Type B pancreatic cell (in vitro differentiated cells): ENCODE measurements around the gene KIAA1755. TPM values are rescaled to one million over a fixed set of nuclear protein-coding genes. Genes with fewer than 3 reads are reported as not detected.

Experiments
- DNase-seq: peaks from one replicate; pipeline ENCODE4 v3.0.0; 2021; ENCODE audit warnings: mixed read lengths; ENCODE audit not compliant: unreplicated experiment; ENCODE audit errors: extremely low spot score
- H3K27ac Mint-ChIP-seq: 2 replicates; pipeline ENCODE4 v1.8.0; 2021; ENCODE audit warnings: mild to moderate bottlenecking, mixed read lengths
- H3K27me3 Mint-ChIP-seq: 2 replicates; pipeline ENCODE4 v1.8.0; 2021; ENCODE audit warnings: mixed read lengths
- H3K36me3 Mint-ChIP-seq: 2 replicates; pipeline ENCODE4 v1.8.0; 2021; ENCODE audit warnings: mixed read lengths
- H3K4me1 Mint-ChIP-seq: one replicate; pipeline ENCODE4 v1.8.0; 2021; ENCODE audit warnings: mixed read lengths; ENCODE audit not compliant: unreplicated experiment
- H3K4me3 Mint-ChIP-seq: 2 replicates; pipeline ENCODE4 v1.8.0; 2021; ENCODE audit warnings: mild to moderate bottlenecking, mixed read lengths
- H3K9me3 Mint-ChIP-seq: 2 replicates; pipeline ENCODE4 v1.8.0; 2021; ENCODE audit warnings: mixed read lengths
- total RNA-seq: library from RNA; stranded (reverse); gene quantifications from 2 replicates; pipeline ENCODE4 v1.2.1, GENCODE V29; 2021; ENCODE audit warnings: low replicate concordance
- TF ChIP-seq, protein P1 (sequence below): fragments of 200-600 bp; sonication (generic); conservative IDR thresholded peaks from 2 replicates; pipeline ENCODE4 v1.5.0; 2021; ENCODE audit warnings: antibody characterized with exemption, mild to moderate bottlenecking

KIAA1755 gene
- total RNA-seq, 1 donor from 2014 or later = 4.7 TPM

DNA sequence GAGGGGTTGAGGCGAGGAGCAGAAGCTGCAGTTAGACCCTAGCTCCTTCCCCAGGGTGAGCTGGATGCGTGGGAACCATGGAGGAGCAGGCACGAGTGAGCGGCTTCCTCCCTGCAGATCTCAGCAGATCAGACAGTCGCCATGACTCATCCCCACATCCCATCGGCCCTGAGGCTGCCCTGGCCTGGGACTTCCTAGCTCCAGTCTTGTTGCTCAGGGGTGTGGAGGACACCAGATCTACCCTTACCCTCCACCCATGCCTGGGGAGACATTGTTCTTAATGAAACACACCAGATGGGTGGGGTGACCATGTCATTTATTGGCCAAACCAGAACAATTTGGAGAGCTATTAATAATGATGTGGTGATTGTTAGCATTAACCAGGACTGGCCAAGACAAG is 59.2 kb downstream of the KIAA1755 start:
- H3K36me3 Mint-ChIP-seq = no peaks in the 10 kb centered on the region
- H3K27ac Mint-ChIP-seq = no peak overlapping the region
- H3K9me3 Mint-ChIP-seq = no peaks in the 10 kb centered on the region
- DNase-seq = no peak
- H3K4me1 Mint-ChIP-seq = no peaks in the 10 kb centered on the region
- no peak overlapping the region for H3K4me3 Mint-ChIP-seq
- peaks cover 15% of the 10 kb centered on the region for H3K27me3 Mint-ChIP-seq
- TF ChIP-seq, protein P1, sequence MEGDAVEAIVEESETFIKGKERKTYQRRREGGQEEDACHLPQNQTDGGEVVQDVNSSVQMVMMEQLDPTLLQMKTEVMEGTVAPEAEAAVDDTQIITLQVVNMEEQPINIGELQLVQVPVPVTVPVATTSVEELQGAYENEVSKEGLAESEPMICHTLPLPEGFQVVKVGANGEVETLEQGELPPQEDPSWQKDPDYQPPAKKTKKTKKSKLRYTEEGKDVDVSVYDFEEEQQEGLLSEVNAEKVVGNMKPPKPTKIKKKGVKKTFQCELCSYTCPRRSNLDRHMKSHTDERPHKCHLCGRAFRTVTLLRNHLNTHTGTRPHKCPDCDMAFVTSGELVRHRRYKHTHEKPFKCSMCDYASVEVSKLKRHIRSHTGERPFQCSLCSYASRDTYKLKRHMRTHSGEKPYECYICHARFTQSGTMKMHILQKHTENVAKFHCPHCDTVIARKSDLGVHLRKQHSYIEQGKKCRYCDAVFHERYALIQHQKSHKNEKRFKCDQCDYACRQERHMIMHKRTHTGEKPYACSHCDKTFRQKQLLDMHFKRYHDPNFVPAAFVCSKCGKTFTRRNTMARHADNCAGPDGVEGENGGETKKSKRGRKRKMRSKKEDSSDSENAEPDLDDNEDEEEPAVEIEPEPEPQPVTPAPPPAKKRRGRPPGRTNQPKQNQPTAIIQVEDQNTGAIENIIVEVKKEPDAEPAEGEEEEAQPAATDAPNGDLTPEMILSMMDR = no peak

DNA sequence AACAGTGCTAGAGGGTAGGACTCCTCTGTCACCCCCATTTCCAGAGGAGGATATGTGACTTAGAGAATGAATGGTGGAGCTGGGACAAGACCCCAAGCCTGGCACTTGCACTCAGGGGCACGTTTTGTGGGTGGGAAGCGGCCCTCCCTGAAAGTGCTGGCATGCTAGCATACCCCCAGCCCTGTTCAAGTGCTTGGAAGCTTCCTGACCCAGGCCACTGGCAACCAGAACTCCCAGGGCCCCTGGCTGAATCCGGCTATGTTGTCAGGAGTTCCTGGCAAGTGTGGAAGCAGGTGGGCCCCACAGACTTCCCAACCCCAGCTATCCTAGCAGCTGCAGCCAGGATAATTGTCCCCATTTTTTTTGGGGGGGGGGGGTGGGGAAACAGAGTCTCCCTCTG is 59.9 kb downstream of the KIAA1755 start:
- no peak overlapping the region for H3K27ac Mint-ChIP-seq
- TF ChIP-seq, protein P1 = no peak
- no peak overlapping the region for H3K4me3 Mint-ChIP-seq
- no peaks in the 10 kb centered on the region for H3K4me1 Mint-ChIP-seq
- H3K9me3 Mint-ChIP-seq = no peaks in the 10 kb centered on the region
- DNase-seq = no peak
- no peaks in the 10 kb centered on the region for H3K36me3 Mint-ChIP-seq
- H3K27me3 Mint-ChIP-seq = peaks cover 15% of the 10 kb centered on the region

DNA sequence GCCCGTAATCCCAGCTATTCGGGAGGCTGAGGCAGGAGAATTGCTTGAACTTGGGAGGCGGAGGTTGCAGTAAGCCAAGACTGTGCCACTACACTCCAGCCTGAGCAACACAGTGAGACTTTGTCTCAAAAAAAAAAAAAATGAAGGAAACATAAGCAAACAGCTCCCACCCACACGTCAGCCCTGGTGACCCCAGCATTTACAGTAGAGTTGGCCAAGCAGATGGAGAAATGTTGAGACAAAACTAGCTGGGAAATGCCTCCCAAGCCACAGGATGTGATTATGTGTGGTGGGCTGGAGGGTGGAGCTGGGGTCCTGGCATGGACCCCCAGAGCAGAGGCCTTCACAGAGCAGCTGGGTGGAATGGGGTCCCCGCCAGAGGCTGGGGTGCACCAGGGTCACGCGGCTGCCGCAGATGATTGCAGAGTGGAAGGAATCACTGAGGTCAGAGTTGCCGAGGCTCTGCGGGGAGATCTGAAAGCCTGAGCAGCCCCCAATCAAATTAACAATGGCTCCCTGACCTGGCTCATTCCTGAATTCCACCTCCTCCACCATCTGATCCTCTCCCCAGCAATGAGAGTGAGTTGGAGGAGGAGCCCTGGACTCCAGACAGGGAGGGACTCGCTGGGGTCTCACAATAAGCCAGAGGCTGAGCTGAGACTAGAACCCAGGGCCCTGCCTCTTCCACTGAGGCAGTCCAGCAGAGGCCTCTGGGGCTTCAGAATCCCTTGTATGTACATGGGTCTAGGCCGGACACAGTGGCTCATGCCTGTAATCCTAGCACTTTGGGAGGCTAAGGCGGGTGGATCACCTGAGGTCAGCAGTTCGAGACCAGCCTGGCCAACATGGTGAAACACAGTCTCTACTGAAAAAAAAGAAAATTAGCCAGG is 60.8 kb downstream of the KIAA1755 start:
- no peaks in the 10 kb centered on the region for H3K9me3 Mint-ChIP-seq
- no peak for DNase-seq
- no peak overlapping the region for H3K4me3 Mint-ChIP-seq
- H3K27me3 Mint-ChIP-seq = peaks cover 15% of the 10 kb centered on the region
- H3K27ac Mint-ChIP-seq = no peak overlapping the region
- TF ChIP-seq, protein P1 = no peak
- no peaks in the 10 kb centered on the region for H3K4me1 Mint-ChIP-seq
- H3K36me3 Mint-ChIP-seq = no peaks in the 10 kb centered on the region

DNA sequence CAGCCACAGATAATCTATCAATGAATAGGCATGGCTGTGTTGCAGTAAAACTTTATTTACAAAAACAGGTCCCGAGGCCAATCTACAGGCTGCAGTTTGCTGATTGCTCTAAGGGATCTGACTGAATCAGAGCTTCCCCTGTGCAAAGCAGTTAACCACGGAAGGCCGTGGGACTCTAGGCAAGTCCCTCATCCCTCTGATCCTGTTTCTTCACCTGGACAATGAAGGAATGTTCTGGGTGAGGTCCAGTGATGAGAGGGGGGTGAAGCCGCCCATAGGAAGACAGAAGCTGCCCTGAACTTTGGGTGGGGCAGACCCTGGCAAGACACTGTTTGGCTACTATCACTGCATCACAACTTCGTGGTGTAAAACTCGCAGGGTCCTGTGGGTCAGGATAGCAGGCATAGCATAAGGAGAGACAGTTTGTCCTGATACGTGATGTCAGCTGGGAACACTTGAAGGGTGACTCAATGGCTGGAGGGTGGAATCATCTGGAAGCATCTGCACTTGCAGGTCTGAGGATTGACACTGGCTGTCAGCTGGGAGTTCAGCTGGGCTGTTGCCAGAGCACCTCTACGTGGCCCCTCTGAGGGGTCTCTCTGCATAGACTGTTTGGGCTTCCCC is 62.2 kb downstream of the KIAA1755 start:
- H3K4me1 Mint-ChIP-seq = no peaks in the 10 kb centered on the region

DNA sequence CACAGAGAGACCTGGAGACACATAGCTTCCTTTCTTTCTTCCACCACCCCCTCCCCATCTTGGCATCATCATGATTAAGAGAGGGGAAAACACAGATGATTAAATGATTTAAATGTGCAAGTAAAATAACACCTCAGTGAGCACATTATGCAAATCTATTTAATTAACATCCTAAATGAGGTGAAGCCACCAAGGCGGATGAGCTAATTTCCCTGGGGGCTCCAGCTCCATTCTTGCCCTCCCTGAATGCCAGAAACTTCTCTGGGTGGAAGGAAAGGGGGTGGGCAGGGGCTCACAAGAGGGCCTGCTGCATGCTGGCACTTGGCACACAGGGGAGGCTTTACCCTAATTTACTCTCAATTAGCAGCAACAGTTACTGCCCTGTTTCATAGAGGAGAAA is 62.9 kb downstream of the KIAA1755 start:
- Mint-ChIP-seq H3K4me3 (no peak overlapping the region), H3K36me3 (no peaks in the 10 kb centered on the region), H3K27ac (no peak overlapping the region), H3K27me3 (no peaks in the 10 kb centered on the region), H3K9me3 (no peaks in the 10 kb centered on the region), H3K4me1 (no peaks in the 10 kb centered on the region)
- TF ChIP-seq, protein P1 = no peak
- DNase-seq = no peak

More for the DNA sequence above, 62.2 kb downstream of the KIAA1755 start:
- TF ChIP-seq, protein P1 = no peak
- peaks cover 3% of the 10 kb centered on the region for H3K27me3 Mint-ChIP-seq
- no peaks in the 10 kb centered on the region for H3K36me3 Mint-ChIP-seq
- H3K4me3 Mint-ChIP-seq = no peak overlapping the region
- H3K27ac Mint-ChIP-seq = no peak overlapping the region
- DNase-seq = no peak
- H3K9me3 Mint-ChIP-seq = no peaks in the 10 kb centered on the region
